LNCAP (cell line): Measurements from ENCODE around the gene SMG5.

Experiments used
- TF ChIP-seq, protein P1 (sequence below): fragments of 450-650 bp; IDR thresholded peaks from 2 replicates; pipeline ENCODE4 v1.5.1; 2017; ENCODE audit warnings: mild to moderate bottlenecking

The SMG5 gene

DNA sequence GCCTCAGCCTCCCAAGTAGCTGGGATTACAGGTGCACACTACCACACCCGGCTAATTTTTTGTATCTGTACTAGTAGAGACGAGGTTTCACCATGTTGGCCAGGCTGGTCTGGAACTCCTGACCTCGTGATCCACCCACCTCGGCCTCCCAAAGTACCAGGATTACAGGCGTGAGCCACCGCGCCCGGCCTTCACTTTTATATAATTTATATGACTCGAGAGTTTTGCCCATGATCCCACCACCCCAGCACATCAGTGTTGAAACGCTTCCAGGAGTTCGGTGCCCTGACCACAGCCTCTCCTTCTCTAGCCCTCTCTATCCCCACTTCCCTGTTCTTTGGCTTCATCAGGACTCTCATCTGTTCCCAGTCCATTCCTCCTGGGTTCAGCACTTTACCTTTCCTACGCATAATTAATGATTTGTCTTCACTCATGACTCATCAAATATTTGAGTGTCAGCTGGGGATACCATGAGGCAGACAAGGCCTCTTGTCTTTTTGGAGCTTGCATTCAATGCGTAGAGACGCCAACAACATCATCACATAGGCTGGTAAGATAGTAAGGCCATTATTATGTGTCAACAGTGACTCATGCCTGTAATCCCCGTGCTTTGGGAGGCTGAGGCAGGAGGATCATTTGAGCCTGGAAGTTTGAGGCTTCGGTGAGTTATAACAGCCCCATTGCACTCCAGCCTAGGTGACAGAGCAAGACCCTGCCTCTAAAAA lies 68.4 kb downstream of the SMG5 start:
- TF ChIP-seq, protein P1, sequence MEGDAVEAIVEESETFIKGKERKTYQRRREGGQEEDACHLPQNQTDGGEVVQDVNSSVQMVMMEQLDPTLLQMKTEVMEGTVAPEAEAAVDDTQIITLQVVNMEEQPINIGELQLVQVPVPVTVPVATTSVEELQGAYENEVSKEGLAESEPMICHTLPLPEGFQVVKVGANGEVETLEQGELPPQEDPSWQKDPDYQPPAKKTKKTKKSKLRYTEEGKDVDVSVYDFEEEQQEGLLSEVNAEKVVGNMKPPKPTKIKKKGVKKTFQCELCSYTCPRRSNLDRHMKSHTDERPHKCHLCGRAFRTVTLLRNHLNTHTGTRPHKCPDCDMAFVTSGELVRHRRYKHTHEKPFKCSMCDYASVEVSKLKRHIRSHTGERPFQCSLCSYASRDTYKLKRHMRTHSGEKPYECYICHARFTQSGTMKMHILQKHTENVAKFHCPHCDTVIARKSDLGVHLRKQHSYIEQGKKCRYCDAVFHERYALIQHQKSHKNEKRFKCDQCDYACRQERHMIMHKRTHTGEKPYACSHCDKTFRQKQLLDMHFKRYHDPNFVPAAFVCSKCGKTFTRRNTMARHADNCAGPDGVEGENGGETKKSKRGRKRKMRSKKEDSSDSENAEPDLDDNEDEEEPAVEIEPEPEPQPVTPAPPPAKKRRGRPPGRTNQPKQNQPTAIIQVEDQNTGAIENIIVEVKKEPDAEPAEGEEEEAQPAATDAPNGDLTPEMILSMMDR, result no peak

DNA sequence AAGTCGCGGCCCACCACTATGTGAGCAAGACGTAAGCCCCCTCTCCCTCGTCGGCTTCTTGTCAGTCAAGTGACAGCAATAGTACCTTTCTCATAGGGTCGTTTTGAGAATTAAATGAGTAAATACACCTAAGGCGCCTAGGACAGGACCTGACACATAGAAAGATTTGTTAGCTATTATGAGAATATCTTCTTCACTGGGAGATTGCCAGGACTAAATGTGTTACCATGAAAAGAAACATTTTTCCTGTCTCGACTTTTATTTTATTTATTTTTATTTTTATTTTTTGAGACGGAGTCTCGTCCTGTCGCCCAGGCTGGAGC lies 69.0 kb downstream of the SMG5 start:
- TF ChIP-seq, protein P1, result no peak

DNA sequence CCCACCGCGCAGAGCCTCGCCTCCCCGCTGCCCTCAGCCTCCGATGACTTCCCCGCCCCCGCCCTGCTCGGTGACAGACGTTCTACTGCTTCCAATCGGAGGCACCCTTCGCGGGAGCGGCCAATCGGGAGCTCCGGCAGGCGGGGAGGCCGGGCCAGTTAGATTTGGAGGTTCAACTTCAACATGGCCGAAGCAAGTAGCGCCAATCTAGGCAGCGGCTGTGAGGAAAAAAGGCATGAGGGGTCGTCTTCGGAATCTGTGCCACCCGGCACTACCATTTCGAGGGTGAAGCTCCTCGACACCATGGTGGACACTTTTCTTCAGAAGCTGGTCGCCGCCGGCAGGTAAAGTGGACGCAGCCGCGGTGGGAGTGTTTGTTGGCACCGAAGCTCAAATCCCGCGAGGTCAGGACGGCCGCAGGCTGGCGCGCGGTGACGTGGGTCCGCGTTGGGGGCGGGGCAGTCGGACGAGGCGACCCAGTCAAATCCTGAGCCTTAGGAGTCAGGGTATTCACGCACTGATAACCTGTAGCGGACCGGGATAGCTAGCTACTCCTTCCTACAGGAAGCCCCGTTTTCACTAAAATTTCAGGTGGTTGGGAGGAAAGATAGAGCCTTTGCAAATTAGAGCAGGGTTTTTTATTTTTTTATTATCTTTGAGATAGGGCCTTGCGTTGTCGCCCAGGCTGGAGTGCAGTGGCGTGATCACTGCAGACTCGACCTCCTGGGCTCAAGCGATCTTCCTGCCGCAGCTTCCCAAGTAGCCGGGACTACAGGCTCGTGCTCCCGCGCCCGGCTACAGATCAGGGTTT lies 69.6 kb downstream of the SMG5 start, which contains the start of gene PMF1:
TSS of gene PMF1 (plus strand) at position 175 of the 811 bp plus-strand sequence. CDS start at position 184, 9 bp downstream.
- TF ChIP-seq, protein P1, result no peak

DNA sequence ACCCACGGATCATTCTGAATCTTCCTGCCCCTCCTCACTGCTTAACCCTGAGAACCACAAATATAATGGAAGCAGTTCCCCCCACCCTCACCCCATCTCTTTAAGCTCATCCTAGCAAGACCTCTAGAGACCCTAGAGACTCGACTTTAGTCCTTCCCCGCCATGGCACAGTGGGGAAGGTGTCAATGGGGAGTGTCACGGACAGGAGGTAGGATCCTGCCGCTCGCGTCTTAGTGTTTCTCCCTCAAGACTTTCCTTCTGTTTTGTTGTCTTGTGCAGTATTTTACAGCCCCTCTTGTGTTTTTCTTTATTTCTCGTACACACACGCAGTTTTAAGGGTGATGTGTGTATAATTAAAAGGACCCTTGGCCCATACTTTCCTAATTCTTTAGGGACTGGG lies 70.5 kb downstream of the SMG5 start:
- TF ChIP-seq, protein P1, result no peak

DNA sequence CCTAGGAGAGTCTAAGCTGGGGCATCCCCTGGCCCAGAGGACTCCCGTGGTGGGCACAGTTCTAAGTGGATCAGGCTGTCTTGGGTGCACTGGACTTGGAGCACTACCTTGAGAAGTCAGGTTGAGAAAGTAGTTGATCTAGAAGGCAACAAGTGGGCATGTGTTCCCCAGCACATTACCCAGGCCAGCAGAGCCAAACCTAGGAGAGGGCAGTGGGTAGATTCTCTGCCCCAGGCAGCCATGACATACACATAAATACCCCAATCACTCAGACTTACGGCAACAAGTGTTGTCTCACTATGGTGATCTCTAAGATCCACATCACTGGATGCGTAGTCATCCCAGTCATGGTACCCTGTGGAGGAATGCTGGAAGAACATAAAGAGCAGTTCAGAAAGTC lies 71.4 kb downstream of the SMG5 start:
- TF ChIP-seq, protein P1, result no peak

DNA sequence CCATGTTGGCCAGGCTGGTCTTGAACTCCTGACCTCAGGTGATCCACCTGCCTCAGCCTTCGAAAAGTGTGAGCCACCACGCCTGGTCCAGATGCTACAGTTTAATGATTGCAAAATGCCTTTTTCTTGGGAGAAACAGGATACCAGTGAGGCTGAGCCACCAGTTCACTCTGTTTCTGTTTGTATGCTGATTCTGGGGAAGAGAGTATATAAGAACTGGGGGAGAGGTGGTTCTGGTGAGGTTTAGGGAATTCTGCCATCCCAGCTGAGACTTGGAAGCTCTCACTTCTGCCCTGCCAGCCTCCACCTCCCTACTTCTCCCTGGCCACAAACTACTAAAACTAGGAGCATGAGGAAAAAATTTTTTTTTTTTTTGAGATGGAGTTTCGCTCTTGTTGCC lies 77.9 kb downstream of the SMG5 start:
- TF ChIP-seq, protein P1, result no peak

DNA sequence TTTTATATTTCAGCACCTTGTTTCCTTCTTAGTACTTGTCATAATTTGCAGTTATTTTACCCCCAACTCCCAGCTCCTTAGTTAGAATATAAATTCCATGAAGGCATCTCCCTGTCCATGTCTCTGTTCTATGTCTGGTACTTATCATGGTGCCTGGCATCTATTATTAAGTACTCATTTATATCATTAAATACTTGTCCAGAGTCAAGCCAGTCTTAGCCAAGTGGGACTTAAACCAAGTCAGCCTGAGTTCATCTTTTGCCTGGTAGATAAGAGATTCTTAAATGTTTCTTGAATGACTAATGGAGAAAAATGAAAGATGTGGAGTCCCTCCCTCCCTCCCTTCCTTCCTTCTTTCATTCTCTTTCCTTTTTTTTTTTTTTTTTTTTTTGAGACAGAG lies 79.3 kb downstream of the SMG5 start:
- TF ChIP-seq, protein P1, result no peak
